Spleen (tissue), 13 donors: ENCODE results near the gene C2orf72. TPM values are rescaled to one million over a fixed set of nuclear protein-coding genes. Genes with fewer than 3 reads are reported as not detected.
A peak's percentile ranks its signal among the peaks of the same experiment; 100 is the strongest.

Source experiments
- DNase-seq: peaks from one replicate; pipeline ENCODE4 v3.0.0-alpha.2; 2020
- H3K27ac ChIP-seq, 8 donors: fragments of 200-600 bp; sonication (generic) in 7 of 8; 1 replicate in 4 of 8; 2 replicates in 4 of 8; pipeline versions ENCODE4 v1.5.0 to v1.8.0; 2016 to 2021; ENCODE audit warnings: inconsistent platforms in 4 of 8, mild to moderate bottlenecking in 4 of 8, moderate library complexity in 1 of 8
- H3K27me3 ChIP-seq, 7 donors: fragments of 200-600 bp; sonication (generic) in 6 of 7; replicated peaks in 1 of 7; 1 replicate in 4 of 7; 2 replicates in 3 of 7; pipeline versions ENCODE4 v1.5.0 to v1.8.0; 2016 to 2021; ENCODE audit warnings: inconsistent platforms in 3 of 7, mild to moderate bottlenecking in 1 of 7
- H3K36me3 ChIP-seq, 6 donors: fragments of 200-600 bp; sonication (generic) in 5 of 6; 1 replicate in 4 of 6; 2 replicates in 2 of 6; pipeline versions ENCODE4 v1.5.0 to v1.8.0; 2016 to 2021; ENCODE audit warnings: inconsistent platforms in 2 of 6
- H3K4me1 ChIP-seq, 6 donors: fragments of 200-600 bp; sonication (generic) in 5 of 6; 1 replicate in 3 of 6; 2 replicates in 3 of 6; pipeline versions ENCODE4 v1.5.0 to v1.8.0; 2016 to 2021; ENCODE audit warnings: inconsistent platforms in 3 of 6
- H3K4me3 ChIP-seq, 8 donors: fragments of 200-600 bp; sonication (generic) in 7 of 8; 1 replicate in 4 of 8; 2 replicates in 4 of 8; pipeline versions ENCODE4 v1.5.0 to v1.8.0; 2016 to 2021; ENCODE audit warnings: inconsistent platforms in 4 of 8, mild to moderate bottlenecking in 4 of 8, moderate library complexity in 2 of 8
- H3K9me3 ChIP-seq, 8 donors: fragments of 200-600 bp; sonication (generic) in 7 of 8; 1 replicate in 4 of 8; 2 replicates in 4 of 8; pipeline versions ENCODE4 v1.5.0 to v1.8.0; 2016 to 2021; ENCODE audit warnings: inconsistent platforms in 4 of 8
- CTCF ChIP-seq, 11 experiments: fragments of 200-600 bp in 7 of 11; fragments of 450-650 bp in 4 of 11; sonication (generic) in 4 of 11; IDR thresholded peaks in 8 of 11; conservative IDR thresholded peaks in 3 of 11; 1 replicate in 7 of 11; 2 replicates in 4 of 11; pipeline versions ENCODE4 v1.4.0 to v1.8.0; 2016 to 2021; ENCODE audit warnings: antibody characterized with exemption in 11 of 11, inconsistent platforms in 4 of 11, mild to moderate bottlenecking in 1 of 11
- POLR2A ChIP-seq, 3 donors: fragments of 450-650 bp; IDR thresholded peaks; one replicate each; pipeline ENCODE4 v1.5.1; 2017; ENCODE audit warnings: antibody characterized with exemption in 3 of 3, mild to moderate bottlenecking in 1 of 3
- POLR2AphosphoS5 ChIP-seq, 3 donors: sonication (generic); formaldehyde crosslinking; IDR thresholded peaks; one replicate each; pipeline ENCODE4 v1.5.1; 2017; ENCODE audit warnings: antibody characterized with exemption in 3 of 3
- WGBS, 5 donors: extraction: QIAGEN DNeasy Blood & Tissue Kit in 3 of 5; methylation state at CpG; one replicate each; pipeline versions ENCODE4 v1.1.5 to v1.1.7; 2013 to 2018; 5-methylcytosine and 5-hydroxymethylcytosine counted together
- intact Hi-C: fragments of 100-400 bp; cut with DNase I; formaldehyde crosslinking; loops from one replicate; pipeline ENCODE4 v1.15.0; 2023; ENCODE audit warnings: low total_unique reads
- long read RNA-seq, 2 donors: transcript quantifications; one replicate each; lab custom pipeline, GENCODE V29; 2026
- polyA plus RNA-seq, 3 donors: library from polyadenylated mRNA; stranded (reverse); fragments of 200-250 nt; gene quantifications; one replicate each; pipeline ENCODE4 v1.2.1, GENCODE V29; 2013
- total RNA-seq, 7 donors: library from RNA; depleted of rRNA in 3 of 7; stranded (reverse); fragments of >200 nt in 3 of 7; fragmentation: NEBNext Ultra II Directional in 4 of 7; extraction: Animal tissue kit (Norgen Biotek cat#: 25700) in 4 of 7; gene quantifications; one replicate each; pipeline versions ENCODE4 v1.1.0 to v1.2.1, GENCODE V29; 2016 to 2021
- donor health status: healthy with polysubstance abuse.
- donor health status: DM: no; HTN: no; CAD: no; lungs with moderate emphysema.
- donor health status: DM: no; HTN: no; CAD: no.
- donor health status: Bipolar disorder and iron deficiency.
- donor health status: healthy.
- donor health status: DM: no; HTN: no; CAD: no.
- donor health status: DM: yes; HTN: yes; CAD: no.

The C2orf72 gene
- total RNA-seq (not detected), polyA plus RNA-seq (not detected)
- long read RNA-seq, donor 1, partial matches to known transcripts = 0 of 1 reads
- long read RNA-seq, donor 1, other reads (novel, unspliced or antisense) = 0 of 1 reads
- long read RNA-seq, donor 2, partial matches to known transcripts = 0 of 3 reads
- long read RNA-seq, donor 2, other reads (novel, unspliced or antisense) = 0 of 3 reads

GRCh38 chr2:231037202-231037730 lies at the start of gene C2orf72:
C2orf72 (plus strand) TSS chr2:231037523; CDS start chr2:231037566, 43 bp downstream.
- H3K27ac ChIP-seq = no peak within 1 kb of the TSS
- no peaks in the 10 kb centered on the region for H3K9me3 ChIP-seq
- peak within 1 kb of the TSS in 4 of 8 donors; percentile 12 to 66 (median 20) for H3K4me3 ChIP-seq
- H3K27me3 ChIP-seq = peaks cover 3 to 97% (median 51%) of the 10 kb centered on the region in 7 donors
- H3K4me1 ChIP-seq = peaks cover 0 to 26% (median 13%) of the 10 kb centered on the region in 6 donors
- DNase-seq = no peak
- intact Hi-C loops = no loop called here
- WGBS, 5 donors = 1 to 16% (median 2%) methylated on average over 4 to 61 of the region's 61 CpGs
- H3K36me3 ChIP-seq = no peaks in the 10 kb centered on the region
- no peak for TF ChIP-seq POLR2AphosphoS5 (IDR thresholded peaks at IDR 0.05)
- TF ChIP-seq POLR2A (IDR thresholded peaks at IDR 0.05) = no peak
- TF ChIP-seq CTCF (IDR thresholded peaks at IDR 0.05 in 8 of 11, conservative IDR thresholded peaks at IDR 0.05 in 3 of 11) = no peak

- intact Hi-C loops = loop anchor here (10.0 kb wide), 1 partner anchor 75 kb away; no protein-coding TSS in a partner anchor
- Histone ChIP-seq H3K4me3 (no peak overlapping the region), H3K27me3 (peaks cover 0 to 66% (median 16%) of the 10 kb centered on the region in 7 donors), H3K9me3 (no peaks in the 10 kb centered on the region), H3K27ac (no peak overlapping the region), H3K36me3 (no peaks in the 10 kb centered on the region), H3K4me1 (peaks cover 4 to 11% (median 9%) of the 10 kb centered on the region in 6 donors)
- 89 to 95% (median 93%) methylated on average over 21 of the region's 21 CpGs for WGBS, 5 donors
- TF ChIP-seq POLR2AphosphoS5 (IDR thresholded peaks at IDR 0.05) (no peak), POLR2A (IDR thresholded peaks at IDR 0.05) (no peak), CTCF (IDR thresholded peaks at IDR 0.05 in 8 of 11, conservative IDR thresholded peaks at IDR 0.05 in 3 of 11) (no peak)
- no peak for DNase-seq
Measured at GRCh38 chr2:230989731-230990130, 47.6 kb upstream of the C2orf72 start.

GRCh38 chr2:230990131-230990898 lies 47.0 kb upstream of the C2orf72 start:
- H3K27me3 ChIP-seq = peaks cover 0 to 72% (median 16%) of the 10 kb centered on the region in 7 donors
- WGBS, 5 donors = 43 to 70% (median 55%) methylated on average over 25 to 70 of the region's 70 CpGs
- no peaks in the 10 kb centered on the region for H3K9me3 ChIP-seq
- no peak overlapping the region for H3K27ac ChIP-seq
- no peak for DNase-seq
- H3K4me1 ChIP-seq = peaks cover 4 to 11% (median 9%) of the 10 kb centered on the region in 6 donors
- intact Hi-C loops = no loop called here
- no peak for TF ChIP-seq POLR2A (IDR thresholded peaks at IDR 0.05)
- TF ChIP-seq POLR2AphosphoS5 (IDR thresholded peaks at IDR 0.05) = no peak
- no peak for TF ChIP-seq CTCF (IDR thresholded peaks at IDR 0.05 in 8 of 11, conservative IDR thresholded peaks at IDR 0.05 in 3 of 11)
- H3K36me3 ChIP-seq = no peaks in the 10 kb centered on the region
- no peak overlapping the region for H3K4me3 ChIP-seq

- no peak for TF ChIP-seq CTCF (IDR thresholded peaks at IDR 0.05 in 8 of 11, conservative IDR thresholded peaks at IDR 0.05 in 3 of 11)
- no peak for TF ChIP-seq POLR2AphosphoS5 (IDR thresholded peaks at IDR 0.05)
- no peak for TF ChIP-seq POLR2A (IDR thresholded peaks at IDR 0.05)
Measured at GRCh38 chr2:230990899-230991150, 46.5 kb upstream of the C2orf72 start.

More at GRCh38 chr2:230990899-230991150, 46.5 kb upstream of the C2orf72 start:
- Histone ChIP-seq H3K4me3 (no peak overlapping the region), H3K27me3 (peaks cover 0 to 77% (median 16%) of the 10 kb centered on the region in 7 donors), H3K9me3 (no peaks in the 10 kb centered on the region), H3K36me3 (no peaks in the 10 kb centered on the region), H3K4me1 (peaks cover 4 to 11% (median 9%) of the 10 kb centered on the region in 6 donors), H3K27ac (no peak overlapping the region)
- WGBS, 5 donors = 42 to 61% (median 53%) methylated on average over 16 to 27 of the region's 27 CpGs
- intact Hi-C loops = no loop called here
- DNase-seq = no peak
